HG03432 (cell line): ENCODE data around the gene MYH15.
"Not testable (repeated sequence)": the region's sequence is repeated elsewhere in the genome, so short reads cannot be mapped to it uniquely, and the experiment has no call there.

Experiments
- ATAC-seq: cut with Tn5 transposase; IDR thresholded peaks from one replicate; pipeline ENCODE4 v1.9.1; 2021; ENCODE audit warnings: mild to moderate bottlenecking, moderate library complexity; ENCODE audit not compliant: unreplicated experiment

MYH15 gene

GRCh38 chr3:108391917-108392593, 118.3 kb downstream of the MYH15 start:
- ATAC-seq, result no peak

GRCh38 chr3:108389372-108389771, 121.0 kb downstream of the MYH15 start:
- no peak for ATAC-seq

GRCh38 chr3:108388136-108389132, 122.0 kb downstream of the MYH15 start:
- ATAC-seq, result peak; percentile 82

GRCh38 chr3:108387063-108387462, 123.3 kb downstream of the MYH15 start:
- ATAC-seq, result no peak

GRCh38 chr3:108383306-108383705, 127.1 kb downstream of the MYH15 start:
- ATAC-seq, result no peak

GRCh38 chr3:108381529-108382140, 128.8 kb downstream of the MYH15 start:
- no peak for ATAC-seq

- ATAC-seq, result no peak
These were observed 130.1 kb downstream of the MYH15 start for GRCh38 chr3:108380128-108380795.

- not testable (repeated sequence) for ATAC-seq
These were observed 131.4 kb downstream of the MYH15 start for GRCh38 chr3:108378952-108379342.

- ATAC-seq, result peak; percentile 72
These were observed 132.0 kb downstream of the MYH15 start for GRCh38 chr3:108378153-108378951.

GRCh38 chr3:108377384-108377783, 133.0 kb downstream of the MYH15 start:
- no peak for ATAC-seq

GRCh38 chr3:108376026-108376425, 134.4 kb downstream of the MYH15 start:
- no peak for ATAC-seq

- no peak for ATAC-seq
These were observed 151.4 kb downstream of the MYH15 start for GRCh38 chr3:108359011-108359410.

- ATAC-seq, result no peak
These were observed 153.4 kb downstream of the MYH15 start for GRCh38 chr3:108357042-108357441.

GRCh38 chr3:108354562-108354961, 155.8 kb downstream of the MYH15 start:
- no peak for ATAC-seq

GRCh38 chr3:108352176-108352575, 158.2 kb downstream of the MYH15 start:
- ATAC-seq, result no peak

- ATAC-seq, result no peak
These were observed 163.8 kb downstream of the MYH15 start for GRCh38 chr3:108346301-108347227.

- no peak for ATAC-seq
These were observed 164.7 kb downstream of the MYH15 start for GRCh38 chr3:108345492-108346205.

GRCh38 chr3:108343491-108343890, 166.9 kb downstream of the MYH15 start:
- no peak for ATAC-seq
